H9 (cell line): ENCODE measurements around the gene ARFGAP1. TPM values are rescaled to one million over a fixed set of nuclear protein-coding genes. Genes with fewer than 3 reads are reported as not detected.

Experiments used
- DNase-seq: peaks from one replicate; pipeline ENCODE4 v3.0.0-alpha.2; 2017
- H2AFZ ChIP-seq: one replicate; pipeline ENCODE4 v1.6.1; 2013; ENCODE audit warnings: mild to moderate bottlenecking, low read length, control low read depth, moderate library complexity
- H2AK5ac ChIP-seq: 2 replicates; pipeline ENCODE4 v1.6.1; 2013; ENCODE audit warnings: low read length, control low read depth, mixed read lengths; ENCODE audit not compliant: insufficient read length
- H2BK120ac ChIP-seq: one replicate; pipeline ENCODE4 v1.6.1; 2013; ENCODE audit warnings: low read depth, mild to moderate bottlenecking, low read length, control low read depth, inconsistent platforms; ENCODE audit not compliant: poor library complexity, severe bottlenecking
- H2BK12ac ChIP-seq: 2 replicates; pipeline ENCODE4 v1.6.1; 2013; ENCODE audit warnings: low read length, control low read depth, mixed read lengths, low read depth; ENCODE audit not compliant: insufficient read length
- H2BK15ac ChIP-seq: 2 replicates; pipeline ENCODE4 v1.6.1; 2013; ENCODE audit warnings: low read depth, low read length, control low read depth
- H2BK20ac ChIP-seq: one replicate; pipeline ENCODE4 v1.6.1; 2013; ENCODE audit warnings: low read depth, mild to moderate bottlenecking, low read length, control low read depth, inconsistent platforms; ENCODE audit not compliant: poor library complexity, severe bottlenecking
- H2BK5ac ChIP-seq: 2 replicates; pipeline ENCODE4 v1.6.1; 2013; ENCODE audit warnings: low read length, control low read depth, mixed read lengths; ENCODE audit not compliant: insufficient read length
- H3K14ac ChIP-seq: 2 replicates; pipeline ENCODE4 v1.6.1; 2013; ENCODE audit warnings: low read length, control low read depth; ENCODE audit not compliant: insufficient read depth
- H3K18ac ChIP-seq: 2 replicates; pipeline ENCODE4 v1.6.1; 2013; ENCODE audit warnings: low read depth, mild to moderate bottlenecking, mixed read lengths, low read length, control low read depth; ENCODE audit not compliant: insufficient read length
- H3K23ac ChIP-seq: 2 replicates; pipeline ENCODE4 v1.6.1; 2013; ENCODE audit warnings: low read length, control low read depth, mixed read lengths, low read depth; ENCODE audit not compliant: insufficient read length
- H3K23me2 ChIP-seq: 2 replicates; pipeline ENCODE4 v1.6.1; 2013; ENCODE audit warnings: low read depth, mild to moderate bottlenecking, mixed read lengths, low read length, control low read depth; ENCODE audit not compliant: insufficient read length, poor library complexity, severe bottlenecking
- H3K27ac ChIP-seq: 2 replicates; pipeline ENCODE4 v1.5.1; 2013; ENCODE audit warnings: low read length, control low read depth, mixed read lengths, low read depth; ENCODE audit not compliant: insufficient read length
- H3K27me3 ChIP-seq: 2 replicates; pipeline ENCODE4 v1.6.1; 2013; ENCODE audit warnings: low read length, control low read depth, inconsistent platforms; ENCODE audit not compliant: insufficient read depth
- H3K4ac ChIP-seq: 2 replicates; pipeline ENCODE4 v1.6.1; 2013; ENCODE audit warnings: low read depth, mild to moderate bottlenecking, control low read depth, inconsistent platforms, low read length, moderate library complexity
- H3K4me1 ChIP-seq: 2 replicates; pipeline ENCODE4 v1.6.1; 2013; ENCODE audit warnings: low read length, control low read depth, inconsistent platforms; ENCODE audit not compliant: insufficient read depth
- H3K4me2 ChIP-seq: 2 replicates; pipeline ENCODE4 v1.6.1; 2013; ENCODE audit warnings: low read length, control low read depth, mixed read lengths; ENCODE audit not compliant: insufficient read length, insufficient read depth
- H3K56ac ChIP-seq: 2 replicates; pipeline ENCODE4 v1.6.1; 2013; ENCODE audit warnings: low read depth, mild to moderate bottlenecking, mixed read lengths, low read length, control low read depth; ENCODE audit not compliant: insufficient read length
- H3K79me1 ChIP-seq: 2 replicates; pipeline ENCODE4 v1.6.1; 2013; ENCODE audit warnings: low read depth, mild to moderate bottlenecking, moderate library complexity, low read length, control low read depth, inconsistent platforms; ENCODE audit not compliant: insufficient read depth, poor library complexity, severe bottlenecking
- H3K79me2 ChIP-seq: 2 replicates; pipeline ENCODE4 v1.6.1; 2013; ENCODE audit warnings: low read length, control low read depth, inconsistent platforms; ENCODE audit not compliant: insufficient read depth
- H3K9ac ChIP-seq: 2 replicates; pipeline ENCODE4 v1.6.1; 2013; ENCODE audit warnings: low read length, control low read depth, mixed read lengths; ENCODE audit not compliant: insufficient read length; ENCODE audit errors: extremely low read depth
- H3K9me3 ChIP-seq: one replicate; pipeline ENCODE4 v1.6.1; 2013; ENCODE audit warnings: low read depth, low read length, inconsistent platforms; ENCODE audit not compliant: control insufficient read depth
- H3T11ph ChIP-seq: one replicate; pipeline ENCODE4 v1.6.1; 2013; ENCODE audit warnings: mild to moderate bottlenecking, low read length, control low read depth, inconsistent platforms
- H4K20me1 ChIP-seq: one replicate; pipeline ENCODE4 v1.6.1; 2013; ENCODE audit not compliant: control insufficient read depth, insufficient read length, insufficient read depth
- H4K5ac ChIP-seq: 2 replicates; pipeline ENCODE4 v1.6.1; 2013; ENCODE audit warnings: low read depth, mild to moderate bottlenecking, mixed read lengths, low read length, control low read depth; ENCODE audit not compliant: insufficient read length
- H4K8ac ChIP-seq: replicated peaks from 2 replicates; pipeline ENCODE4 v1.6.1; 2013; ENCODE audit warnings: low read length, control low read depth, mixed read lengths, low read depth; ENCODE audit not compliant: insufficient read length
- H4K91ac ChIP-seq: 2 replicates; pipeline ENCODE4 v1.6.1; 2013; ENCODE audit warnings: low read depth, mild to moderate bottlenecking, moderate library complexity, mixed read lengths, low read length, control low read depth; ENCODE audit not compliant: insufficient read length
- H3K27ac Mint-ChIP-seq, 3 experiments: 2 replicates in 2 of 3; 3 replicates in 1 of 3; pipeline ENCODE4 v1.8.0; 2020 to 2021; ENCODE audit warnings: mixed read lengths in 3 of 3, mild to moderate bottlenecking in 1 of 3, moderate library complexity in 1 of 3
- H3K27me3 Mint-ChIP-seq: 2 replicates; pipeline ENCODE4 v1.8.0; 2021; ENCODE audit warnings: low read depth, mild to moderate bottlenecking, moderate library complexity, mixed read lengths
- H3K36me3 Mint-ChIP-seq, 3 experiments: 2 replicates in 2 of 3; 3 replicates in 1 of 3; pipeline ENCODE4 v1.8.0; 2020 to 2021; ENCODE audit warnings: low read depth in 3 of 3, mixed read lengths in 3 of 3; ENCODE audit not compliant: insufficient read depth in 1 of 3
- H3K4me1 Mint-ChIP-seq, 2 experiments: 2 replicates each; pipeline ENCODE4 v1.8.0; 2020; ENCODE audit warnings: mixed read lengths in 2 of 2
- H3K4me3 Mint-ChIP-seq, 2 experiments: 2 replicates in 1 of 2; 3 replicates in 1 of 2; pipeline ENCODE4 v1.8.0; 2020 to 2021; ENCODE audit warnings: mild to moderate bottlenecking in 2 of 2, mixed read lengths in 2 of 2, moderate library complexity in 1 of 2
- H3K9me3 Mint-ChIP-seq, 2 experiments: 2 replicates in 1 of 2; 3 replicates in 1 of 2; pipeline ENCODE4 v1.8.0; 2020; ENCODE audit warnings: mild to moderate bottlenecking in 2 of 2, mixed read lengths in 2 of 2, moderate library complexity in 1 of 2
- CTCF ChIP-seq: fragments of 200-600 bp; sonication (generic); conservative IDR thresholded peaks from 3 replicates; pipeline ENCODE4 v1.8.0; 2021; ENCODE audit warnings: antibody characterized with exemption, mild to moderate bottlenecking
- WGBS: extraction: QIAGEN DNeasy Blood & Tissue Kit; methylation state at CpG from one replicate; pipeline ENCODE4 v1.1.7; 2013; ENCODE audit warnings: missing lambda C conversion rate, low lambda C conversion rate, mixed read lengths; ENCODE audit not compliant: insufficient read length; ENCODE audit errors: extremely low coverage; 5-methylcytosine and 5-hydroxymethylcytosine counted together
- total RNA-seq: library from RNA; stranded (reverse); gene quantifications from 2 replicates; pipeline ENCODE4 v1.2.1, GENCODE V29; 2021

Gene ARFGAP1
- total RNA-seq, 1 experiment from 2014 or later, result 114 TPM

- H3T11ph ChIP-seq, result no peak overlapping the region
- H4K5ac ChIP-seq, result no peak overlapping the region
- H3K18ac ChIP-seq, result no peak overlapping the region
- no peaks in the 10 kb centered on the region for H3K4me1 ChIP-seq
- no peaks in the 10 kb centered on the region for H3K79me2 ChIP-seq
- no peaks in the 10 kb centered on the region for H3K9me3 ChIP-seq
- no peak overlapping the region for H3K4me2 ChIP-seq
- H4K91ac ChIP-seq, result no peak overlapping the region
- no peak overlapping the region for H4K8ac ChIP-seq
- no peak overlapping the region for H2BK120ac ChIP-seq
- no peak overlapping the region for H2AFZ ChIP-seq
- no peak for DNase-seq
- no peaks in the 10 kb centered on the region for H3K9me3 Mint-ChIP-seq
- no peak overlapping the region for H2BK5ac ChIP-seq
- H3K27me3 ChIP-seq, result no peaks in the 10 kb centered on the region
- peaks cover 0 to 13% of the 10 kb centered on the region in 2 experiments; a peak in 3 of 4 replicates for H3K4me1 Mint-ChIP-seq
- no peak overlapping the region for H3K23ac ChIP-seq
- H4K20me1 ChIP-seq, result no peaks in the 10 kb centered on the region
- H3K23me2 ChIP-seq, result no peaks in the 10 kb centered on the region
- no peak overlapping the region for H3K56ac ChIP-seq
- no peaks in the 10 kb centered on the region for H3K36me3 Mint-ChIP-seq
- no CpG with 5 or more reads among the region's 8 CpGs for WGBS
- no peak overlapping the region for H3K4me3 Mint-ChIP-seq
- no peak for TF ChIP-seq CTCF
- H2BK20ac ChIP-seq, result no peak overlapping the region
- no peak overlapping the region; the same call in 1 of the 2 replicates for H3K14ac ChIP-seq
- no peaks in the 10 kb centered on the region for H3K79me1 ChIP-seq
- no peak overlapping the region for H3K9ac ChIP-seq
- H2BK12ac ChIP-seq, result no peak overlapping the region
- H3K27ac Mint-ChIP-seq, result no peak overlapping the region
- H3K27me3 Mint-ChIP-seq, result peaks cover 6% of the 10 kb centered on the region; the same call in 1 of the 2 replicates
- H2AK5ac ChIP-seq, result no peak overlapping the region
- H3K27ac ChIP-seq, result no peak overlapping the region
- H2BK15ac ChIP-seq, result no peak overlapping the region
- H3K4ac ChIP-seq, result no peak overlapping the region
Measured at GRCh38 chr20:63325554-63326313, 53.1 kb downstream of the ARFGAP1 start.
